Natural killer cell (primary cell): Measurements from ENCODE around the gene OAT. TPM values are rescaled to one million over a fixed set of nuclear protein-coding genes. Genes with fewer than 3 reads are reported as not detected.

ENCODE experiments used
- ATAC-seq, 3 donors: fragments of 150-1000 bp in 2 of 3; fragments of 200-7000 bp in 1 of 3; cut with Tn5 transposase; 1 replicate in 1 of 3; 2 replicates in 2 of 3; pipeline ENCODE4 v1.10.0; 2021; ENCODE audit warnings: mild to moderate bottlenecking in 2 of 3, moderate library complexity in 2 of 3
- DNase-seq, 2 donors: peaks; one replicate each; pipeline versions ENCODE4 v3.0.0 to v3.0.0-alpha.2; 2013 to 2021; ENCODE audit warnings: mixed read lengths in 1 of 2
- H3K27ac ChIP-seq: one replicate; pipeline ENCODE4 v1.5.1; 2013; ENCODE audit warnings: mild to moderate bottlenecking, low read length
- H3K27me3 ChIP-seq: one replicate; pipeline ENCODE4 v1.6.1; 2013; ENCODE audit warnings: low read length; ENCODE audit not compliant: control insufficient read depth, insufficient read depth
- H3K36me3 ChIP-seq: one replicate; pipeline ENCODE4 v1.6.1; 2013; ENCODE audit warnings: low read length; ENCODE audit not compliant: control insufficient read depth, insufficient read depth
- H3K4me1 ChIP-seq: one replicate; pipeline ENCODE4 v1.6.1; 2013; ENCODE audit warnings: low read length; ENCODE audit not compliant: control insufficient read depth, insufficient read depth
- H3K4me3 ChIP-seq: one replicate; pipeline ENCODE4 v1.5.1; 2013; ENCODE audit warnings: low read length
- H3K9me3 ChIP-seq: one replicate; pipeline ENCODE4 v1.6.1; 2013; ENCODE audit warnings: low read length; ENCODE audit not compliant: control insufficient read depth, insufficient read depth
- H3K27ac Mint-ChIP-seq, 2 donors: one replicate each; pipeline ENCODE4 v1.8.0; 2022; ENCODE audit warnings: mild to moderate bottlenecking in 2 of 2, mixed read lengths in 2 of 2, moderate library complexity in 1 of 2
- H3K27me3 Mint-ChIP-seq, 2 donors: one replicate each; pipeline ENCODE4 v1.8.0; 2022; ENCODE audit warnings: low read depth in 2 of 2, mixed read lengths in 2 of 2
- H3K36me3 Mint-ChIP-seq: one replicate; pipeline ENCODE4 v1.8.0; 2022; ENCODE audit warnings: mixed read lengths
- H3K4me1 Mint-ChIP-seq, 2 donors: one replicate each; pipeline ENCODE4 v1.8.0; 2022; ENCODE audit warnings: mixed read lengths in 2 of 2
- H3K4me3 Mint-ChIP-seq: one replicate; pipeline ENCODE4 v1.8.0; 2022; ENCODE audit warnings: mild to moderate bottlenecking, moderate library complexity, mixed read lengths
- H3K9me3 Mint-ChIP-seq, 2 donors: one replicate each; pipeline ENCODE4 v1.8.0; 2022; ENCODE audit warnings: mixed read lengths in 2 of 2
- WGBS: methylation state at CpG from one replicate; pipeline ENCODE4 v1.1.7; 2013; ENCODE audit warnings: missing lambda C conversion rate; ENCODE audit not compliant: insufficient coverage; 5-methylcytosine and 5-hydroxymethylcytosine counted together
- intact Hi-C: fragments of 100-400 bp; cut with micrococcal nuclease; formaldehyde crosslinking; loops from one replicate; pipeline ENCODE4 v1.14.2; 2022
- total RNA-seq, 4 donors: library from RNA; stranded (reverse); fragments of 120-200 nt in 1 of 4; gene quantifications; one replicate each; pipeline versions ENCODE4 v1.2.3 to v1.2.4, GENCODE V29; 2013 to 2022
- TF ChIP-seq, protein P1 (sequence below): fragments of 200-600 bp; IDR thresholded peaks from one replicate; pipeline ENCODE4 v1.8.0; 2022; ENCODE audit warnings: antibody characterized with exemption

The OAT gene
- total RNA-seq, 3 donors from 2014 or later (not counting 1 experiment from before 2014, with no cell fraction given), result 35.8 to 60.9 (median 48.4) TPM

DNA sequence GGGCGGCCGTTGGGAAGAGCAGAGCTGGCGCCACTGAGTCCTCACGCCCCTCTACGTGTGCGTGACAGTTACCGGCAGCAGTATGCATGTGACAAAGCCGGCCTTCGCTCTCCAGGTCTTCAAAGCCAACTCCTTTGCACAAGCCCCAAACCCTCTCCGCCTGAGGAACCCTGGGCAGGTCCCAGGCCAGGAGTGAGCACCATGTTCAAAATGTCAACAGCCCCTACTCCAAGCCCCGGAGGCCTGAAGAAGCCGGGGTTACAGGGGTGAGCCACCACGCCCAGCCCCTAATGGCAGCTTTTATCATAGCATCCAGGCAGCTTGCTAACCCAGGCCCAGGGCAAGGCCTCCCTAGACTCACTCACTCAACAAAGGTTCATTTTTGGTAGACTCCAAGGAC is 70.8 kb downstream of the OAT start:
- H3K36me3 ChIP-seq, result no peaks in the 10 kb centered on the region
- Mint-ChIP-seq H3K27ac (no peak overlapping the region), H3K27me3 (peaks cover 6 to 8% of the 10 kb centered on the region in 2 donors), H3K4me1 (peaks cover 0 to 6% of the 10 kb centered on the region in 2 donors), H3K9me3 (no peaks in the 10 kb centered on the region), H3K4me3 (no peak overlapping the region), H3K36me3 (no peaks in the 10 kb centered on the region)
- no peak for DNase-seq
- H3K27me3 ChIP-seq, result no peaks in the 10 kb centered on the region
- peaks cover 1% of the 10 kb centered on the region for H3K4me1 ChIP-seq
- TF ChIP-seq, protein P1, sequence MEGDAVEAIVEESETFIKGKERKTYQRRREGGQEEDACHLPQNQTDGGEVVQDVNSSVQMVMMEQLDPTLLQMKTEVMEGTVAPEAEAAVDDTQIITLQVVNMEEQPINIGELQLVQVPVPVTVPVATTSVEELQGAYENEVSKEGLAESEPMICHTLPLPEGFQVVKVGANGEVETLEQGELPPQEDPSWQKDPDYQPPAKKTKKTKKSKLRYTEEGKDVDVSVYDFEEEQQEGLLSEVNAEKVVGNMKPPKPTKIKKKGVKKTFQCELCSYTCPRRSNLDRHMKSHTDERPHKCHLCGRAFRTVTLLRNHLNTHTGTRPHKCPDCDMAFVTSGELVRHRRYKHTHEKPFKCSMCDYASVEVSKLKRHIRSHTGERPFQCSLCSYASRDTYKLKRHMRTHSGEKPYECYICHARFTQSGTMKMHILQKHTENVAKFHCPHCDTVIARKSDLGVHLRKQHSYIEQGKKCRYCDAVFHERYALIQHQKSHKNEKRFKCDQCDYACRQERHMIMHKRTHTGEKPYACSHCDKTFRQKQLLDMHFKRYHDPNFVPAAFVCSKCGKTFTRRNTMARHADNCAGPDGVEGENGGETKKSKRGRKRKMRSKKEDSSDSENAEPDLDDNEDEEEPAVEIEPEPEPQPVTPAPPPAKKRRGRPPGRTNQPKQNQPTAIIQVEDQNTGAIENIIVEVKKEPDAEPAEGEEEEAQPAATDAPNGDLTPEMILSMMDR, result no peak
- intact Hi-C loops, result no loop called here
- H3K9me3 ChIP-seq, result no peaks in the 10 kb centered on the region
- WGBS, result 90% methylated on average over 13 of the region's 13 CpGs
- no peak for ATAC-seq
- H3K27ac ChIP-seq, result no peak overlapping the region
- H3K4me3 ChIP-seq, result no peak overlapping the region

Other genes with a start within 250 kb of the OAT start
- not detected for gene NKX1-2, start 31.1 kb upstream of the OAT start, total RNA-seq
- 10 to 100 TPM; 12.3 to 19.3 (median 14.8) TPM for gene LHPP, start 42.9 kb upstream of the OAT start, total RNA-seq